ENCODE results near the gene CIC.

DNA sequence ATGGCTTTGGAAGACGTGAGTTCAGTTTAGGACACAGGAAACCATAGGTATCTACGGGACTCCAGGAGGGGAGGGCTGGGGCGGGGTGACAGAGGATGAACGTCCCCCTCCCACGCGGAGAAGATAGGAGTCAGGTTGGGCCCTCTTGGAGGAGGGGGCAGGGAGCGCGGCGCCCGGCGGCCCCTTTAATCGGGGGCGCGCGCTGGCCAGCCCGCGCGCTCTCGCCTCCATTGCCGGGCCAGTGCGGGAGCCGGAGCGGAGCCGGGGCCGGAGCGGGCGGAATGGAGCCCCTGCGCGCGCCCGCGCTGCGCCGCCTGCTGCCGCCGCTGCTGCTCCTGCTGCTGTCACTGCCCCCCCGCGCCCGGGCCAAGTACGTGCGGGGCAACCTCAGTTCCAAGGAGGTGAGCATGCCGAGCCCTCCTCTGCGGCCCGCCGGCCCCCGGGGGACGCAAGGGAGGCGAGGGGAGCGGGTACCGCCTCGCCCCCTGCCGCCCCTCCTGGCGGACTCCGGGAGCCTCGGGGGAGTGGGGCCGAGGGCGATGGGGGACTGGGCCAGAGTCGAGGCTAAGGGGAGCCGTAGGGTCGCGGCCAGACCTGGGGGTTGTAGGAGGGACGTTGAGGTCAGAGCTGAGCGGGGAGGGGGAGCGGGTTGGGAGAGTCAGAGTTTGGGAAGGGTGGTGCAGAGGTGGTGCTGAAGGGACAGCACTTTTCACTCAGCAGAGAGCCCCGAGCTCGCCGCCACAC, 44.2 kb downstream of the CIC start, which contains the start of gene TMEM145:
- TF ChIP-seq, protein P1, sequence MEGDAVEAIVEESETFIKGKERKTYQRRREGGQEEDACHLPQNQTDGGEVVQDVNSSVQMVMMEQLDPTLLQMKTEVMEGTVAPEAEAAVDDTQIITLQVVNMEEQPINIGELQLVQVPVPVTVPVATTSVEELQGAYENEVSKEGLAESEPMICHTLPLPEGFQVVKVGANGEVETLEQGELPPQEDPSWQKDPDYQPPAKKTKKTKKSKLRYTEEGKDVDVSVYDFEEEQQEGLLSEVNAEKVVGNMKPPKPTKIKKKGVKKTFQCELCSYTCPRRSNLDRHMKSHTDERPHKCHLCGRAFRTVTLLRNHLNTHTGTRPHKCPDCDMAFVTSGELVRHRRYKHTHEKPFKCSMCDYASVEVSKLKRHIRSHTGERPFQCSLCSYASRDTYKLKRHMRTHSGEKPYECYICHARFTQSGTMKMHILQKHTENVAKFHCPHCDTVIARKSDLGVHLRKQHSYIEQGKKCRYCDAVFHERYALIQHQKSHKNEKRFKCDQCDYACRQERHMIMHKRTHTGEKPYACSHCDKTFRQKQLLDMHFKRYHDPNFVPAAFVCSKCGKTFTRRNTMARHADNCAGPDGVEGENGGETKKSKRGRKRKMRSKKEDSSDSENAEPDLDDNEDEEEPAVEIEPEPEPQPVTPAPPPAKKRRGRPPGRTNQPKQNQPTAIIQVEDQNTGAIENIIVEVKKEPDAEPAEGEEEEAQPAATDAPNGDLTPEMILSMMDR (CRISPR knock-in tag; IDR thresholded peaks at IDR 0.05): peak; percentile 45
- no peak for TF ChIP-seq ZNF891 (CRISPR knock-in tag; IDR thresholded peaks at IDR 0.05)
- TF ChIP-seq ZNF570 (CRISPR knock-in tag; IDR thresholded peaks at IDR 0.05; ENCODE audit: borderline replicate concordance): no peak
- TF ChIP-seq NFYB (CRISPR knock-in tag; IDR thresholded peaks at IDR 0.05): no peak
- peak; percentile 56 to 91 for TF ChIP-seq REST (IDR thresholded peaks at IDR 0.05; ENCODE audit: borderline replicate concordance in 1 of 2, low read depth in 1 of 2, low read length in 2 of 2)
- TF ChIP-seq ZNF431 (CRISPR knock-in tag; IDR thresholded peaks at IDR 0.05; ENCODE audit: borderline replicate concordance, low read depth): no peak
- TF ChIP-seq JUND (CRISPR knock-in tag; IDR thresholded peaks at IDR 0.05): no peak
- no peak for TF ChIP-seq ERF (CRISPR knock-in tag; IDR thresholded peaks at IDR 0.05)
- TF ChIP-seq ZNF124 (CRISPR knock-in tag; IDR thresholded peaks at IDR 0.05): no peak
